ENCODE measurements around the gene MYL7.

GRCh38 chr7:44150466-44150832, 9.3 kb upstream of the MYL7 start:
- TF ChIP-seq CTCF (IDR thresholded peaks at IDR 0.05 in 8 of 11, conservative IDR thresholded peaks at IDR 0.05 in 3 of 11) (no peak), POLR2A (IDR thresholded peaks at IDR 0.05) (no peak)

Data from spleen (tissue), 7 donors.